Skeletal muscle tissue (tissue), 4 donors: ENCODE results near the gene MRPL51. TPM values are rescaled to one million over a fixed set of nuclear protein-coding genes. Genes with fewer than 3 reads are reported as not detected.

ENCODE experiments used
- H3K27ac ChIP-seq: one replicate; pipeline ENCODE4 v1.7.0; 2013; ENCODE audit warnings: mild to moderate bottlenecking, low read depth, low read length, inconsistent platforms
- H3K27me3 ChIP-seq, 3 donors: one replicate each; pipeline ENCODE4 v1.7.0; 2013; ENCODE audit warnings: low read length in 3 of 3; ENCODE audit not compliant: control insufficient read depth in 3 of 3, insufficient read depth in 3 of 3
- H3K36me3 ChIP-seq, 3 donors: one replicate each; pipeline ENCODE4 v1.7.0; 2013; ENCODE audit warnings: low read length in 3 of 3; ENCODE audit not compliant: control insufficient read depth in 3 of 3, insufficient read depth in 3 of 3
- H3K4me1 ChIP-seq, 3 donors: one replicate each; pipeline ENCODE4 v1.7.0; 2013; ENCODE audit warnings: low read length in 3 of 3, mild to moderate bottlenecking in 3 of 3; ENCODE audit not compliant: control insufficient read depth in 3 of 3, insufficient read depth in 3 of 3
- H3K4me3 ChIP-seq, 3 donors: one replicate each; pipeline ENCODE4 v1.7.0; 2013; ENCODE audit warnings: low read length in 3 of 3
- H3K9ac ChIP-seq, 3 donors: one replicate each; pipeline ENCODE4 v1.7.0; 2013; ENCODE audit warnings: low read length in 3 of 3, mild to moderate bottlenecking in 3 of 3, moderate library complexity in 2 of 3, low read depth in 1 of 3
- H3K9me3 ChIP-seq, 3 donors: one replicate each; pipeline ENCODE4 v1.7.0; 2013; ENCODE audit warnings: low read length in 3 of 3; ENCODE audit not compliant: control insufficient read depth in 3 of 3
- total RNA-seq: library from RNA; depleted of rRNA; stranded (reverse); fragments of >200 nt; gene quantifications from one replicate; pipeline ENCODE4 v1.2.3, GENCODE V29; 2014
- donor health status: Osteomylitis.

Gene MRPL51
- total RNA-seq, 1 donor from 2014 or later: 141 TPM

DNA sequence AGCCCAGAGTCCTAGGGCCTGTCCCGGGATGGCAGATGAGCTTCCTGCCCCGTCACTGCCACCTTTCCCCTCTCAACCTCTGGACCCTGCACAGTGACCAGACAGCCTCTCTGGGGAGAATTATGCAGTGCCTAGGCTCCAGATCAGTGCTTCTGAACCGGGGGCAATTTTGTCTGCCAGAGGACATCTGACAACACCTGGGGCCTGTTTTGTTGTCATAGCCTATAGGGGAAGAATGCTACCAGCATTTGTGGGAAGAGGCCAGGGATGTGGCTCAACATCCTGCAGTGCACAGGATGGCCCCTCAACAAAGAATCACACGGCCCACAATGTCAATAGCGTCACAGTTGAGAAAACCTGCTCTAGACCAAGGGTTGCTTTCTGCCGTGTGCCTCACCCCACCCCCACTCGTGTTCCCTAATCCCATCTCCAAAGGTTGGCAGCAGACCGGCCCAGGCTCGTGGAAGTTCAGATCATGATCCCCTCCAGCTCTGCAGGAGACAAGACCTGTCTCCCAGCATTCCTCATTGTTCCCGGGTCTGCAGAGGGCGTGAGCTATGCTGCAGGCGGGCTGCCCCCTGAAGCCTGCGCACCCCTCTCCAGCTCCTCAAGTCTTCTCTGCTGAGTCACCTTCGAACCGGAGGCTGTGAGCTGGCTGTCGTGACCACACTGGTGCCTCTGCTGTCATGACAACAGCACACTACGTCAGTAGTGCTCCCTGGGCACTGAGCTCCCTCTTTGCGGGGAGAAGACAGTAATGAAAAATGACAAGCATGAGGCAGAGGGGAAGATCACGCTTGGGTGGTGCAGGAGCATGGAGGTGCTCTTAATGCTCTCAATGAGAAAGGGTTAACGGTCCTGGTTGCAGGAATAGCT, 39.2 kb upstream of the MRPL51 start:
- H3K36me3 ChIP-seq: peaks cover 52 to 60% (median 58%) of the 10 kb centered on the region in 3 donors
- H3K27me3 ChIP-seq: no peaks in the 10 kb centered on the region
- H3K9me3 ChIP-seq: no peaks in the 10 kb centered on the region
- peaks cover 41 to 54% (median 45%) of the 10 kb centered on the region in 3 donors for H3K4me1 ChIP-seq
- peak overlapping the region; percentile 93 to 99 (median 98) for H3K9ac ChIP-seq
- H3K27ac ChIP-seq: peak overlapping the region; percentile 97
- H3K4me3 ChIP-seq: peak overlapping the region; percentile 81 to 96 (median 96)

DNA sequence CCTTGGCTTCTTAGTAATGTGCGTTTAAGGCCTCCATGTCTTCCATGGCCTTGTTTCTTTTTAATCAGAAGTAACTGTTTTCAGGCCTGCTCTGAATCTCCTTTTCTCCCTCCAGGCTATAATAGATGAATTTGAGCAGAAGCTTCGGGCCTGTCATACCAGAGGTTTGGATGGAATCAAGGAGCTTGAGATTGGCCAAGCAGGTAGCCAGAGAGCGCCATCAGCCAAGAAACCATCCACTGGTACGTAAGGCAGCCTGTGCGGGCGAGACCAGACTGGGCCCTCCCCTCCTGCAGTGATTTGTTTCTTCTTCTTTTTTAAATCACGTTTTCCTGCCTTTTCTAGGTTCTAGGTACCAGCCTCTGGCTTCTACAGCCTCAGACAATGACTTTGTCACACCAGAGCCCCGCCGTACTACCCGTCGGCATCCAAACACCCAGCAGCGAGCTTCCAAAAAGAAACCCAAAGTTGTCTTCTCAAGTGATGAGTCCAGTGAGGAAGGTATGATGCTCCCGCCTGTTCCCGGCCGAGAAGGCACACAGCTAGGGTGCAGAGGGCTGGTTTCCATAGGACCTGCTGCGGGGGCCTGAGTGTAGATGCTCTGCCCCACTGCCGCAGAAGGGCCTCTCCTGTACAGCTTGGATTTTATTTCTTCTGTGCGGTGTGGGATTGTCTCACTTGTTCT, 37.7 kb upstream of the MRPL51 start:
- Histone ChIP-seq H3K36me3 (peaks cover 53 to 60% (median 60%) of the 10 kb centered on the region in 3 donors), H3K9ac (no peak overlapping the region), H3K9me3 (no peaks in the 10 kb centered on the region), H3K4me1 (peaks cover 25 to 39% (median 29%) of the 10 kb centered on the region in 3 donors), H3K27ac (no peak overlapping the region), H3K27me3 (no peaks in the 10 kb centered on the region), H3K4me3 (no peak overlapping the region)

DNA sequence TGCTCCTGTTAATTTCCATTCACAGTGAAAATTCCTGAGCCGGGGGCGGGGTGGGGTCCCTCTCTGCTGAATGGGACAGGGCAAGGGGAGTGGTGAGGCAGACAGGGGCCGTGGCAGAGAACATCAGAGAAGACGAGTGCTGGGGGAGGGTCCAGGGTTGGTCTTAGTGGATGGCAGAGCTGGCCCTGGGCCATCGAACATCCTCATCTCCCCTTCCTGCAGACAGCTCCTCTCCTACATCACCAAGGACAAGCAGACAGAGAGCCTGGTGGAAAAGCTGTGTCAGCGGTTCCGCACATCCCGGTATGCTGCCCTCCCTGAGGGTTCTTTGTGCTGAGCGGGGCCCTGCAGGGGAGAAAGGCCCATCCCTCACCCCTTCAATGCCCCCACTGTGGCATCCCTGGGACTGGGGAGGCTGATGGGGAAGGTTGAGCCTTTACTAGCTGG, 36.3 kb upstream of the MRPL51 start:
- no peak overlapping the region for H3K4me3 ChIP-seq
- no peaks in the 10 kb centered on the region for H3K9me3 ChIP-seq
- peak overlapping the region in 1 of 3 donors; percentile 33 for H3K9ac ChIP-seq
- H3K27me3 ChIP-seq: no peaks in the 10 kb centered on the region
- H3K4me1 ChIP-seq: peaks cover 21 to 29% (median 25%) of the 10 kb centered on the region in 3 donors
- no peak overlapping the region for H3K27ac ChIP-seq
- peaks cover 58 to 66% (median 65%) of the 10 kb centered on the region in 3 donors for H3K36me3 ChIP-seq

DNA sequence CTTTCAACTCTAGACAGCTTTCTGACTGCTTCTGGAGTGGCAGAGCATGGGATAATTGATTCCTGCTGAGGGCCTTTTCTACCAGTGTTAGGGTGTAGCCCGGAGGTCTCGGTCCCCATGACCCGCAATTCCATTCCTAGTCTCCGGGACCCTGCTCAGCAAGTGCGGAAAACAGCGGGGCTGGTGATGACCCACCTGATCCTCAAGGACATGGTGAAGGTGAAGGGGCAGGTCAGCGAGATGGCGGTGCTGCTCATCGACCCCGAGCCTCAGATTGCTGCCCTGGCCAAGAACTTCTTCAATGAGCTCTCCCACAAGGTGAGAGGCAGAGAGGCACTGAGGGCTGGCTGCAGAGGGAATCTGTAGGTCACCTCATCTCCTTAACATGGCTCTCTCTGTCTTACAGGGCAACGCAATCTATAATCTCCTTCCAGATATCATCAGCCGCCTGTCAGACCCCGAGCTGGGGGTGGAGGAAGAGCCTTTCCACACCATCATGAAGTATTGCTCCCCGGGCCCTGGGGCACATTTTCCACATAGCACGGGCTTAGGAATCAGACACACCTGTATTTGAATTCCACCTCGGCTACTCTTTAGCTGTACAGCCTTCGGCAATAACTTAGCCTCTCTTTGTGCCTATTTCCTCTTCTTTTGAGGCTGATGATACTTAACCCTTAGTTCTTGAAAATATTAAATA, 35.6 kb upstream of the MRPL51 start:
- Histone ChIP-seq H3K4me3 (no peak overlapping the region), H3K36me3 (peaks cover 61 to 71% (median 71%) of the 10 kb centered on the region in 3 donors), H3K27me3 (no peaks in the 10 kb centered on the region), H3K9me3 (no peaks in the 10 kb centered on the region), H3K9ac (peak overlapping the region in 1 of 3 donors; percentile 16), H3K27ac (no peak overlapping the region), H3K4me1 (peaks cover 21 to 24% (median 22%) of the 10 kb centered on the region in 3 donors)

DNA sequence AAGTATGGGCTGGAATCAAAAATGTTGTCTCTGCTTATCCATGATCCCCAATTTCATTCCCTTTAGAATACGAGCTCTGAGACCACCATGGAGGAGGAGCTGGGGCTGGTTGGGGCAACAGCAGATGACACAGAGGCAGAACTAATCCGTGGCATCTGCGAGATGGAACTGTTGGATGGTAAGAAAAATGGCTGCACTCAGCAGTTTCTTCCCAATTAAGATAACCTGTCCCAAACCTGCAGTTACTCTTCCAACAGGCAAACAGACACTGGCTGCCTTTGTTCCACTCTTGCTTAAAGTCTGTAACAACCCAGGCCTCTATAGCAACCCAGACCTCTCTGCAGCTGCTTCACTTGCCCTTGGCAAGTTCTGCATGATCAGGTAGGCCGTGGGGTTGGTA, 34.6 kb upstream of the MRPL51 start:
- no peaks in the 10 kb centered on the region for H3K9me3 ChIP-seq
- H3K36me3 ChIP-seq: peaks cover 66 to 79% (median 76%) of the 10 kb centered on the region in 3 donors
- peaks cover 11 to 15% (median 12%) of the 10 kb centered on the region in 3 donors for H3K4me1 ChIP-seq
- no peak overlapping the region for H3K27ac ChIP-seq
- no peak overlapping the region for H3K9ac ChIP-seq
- no peak overlapping the region for H3K4me3 ChIP-seq
- H3K27me3 ChIP-seq: no peaks in the 10 kb centered on the region

DNA sequence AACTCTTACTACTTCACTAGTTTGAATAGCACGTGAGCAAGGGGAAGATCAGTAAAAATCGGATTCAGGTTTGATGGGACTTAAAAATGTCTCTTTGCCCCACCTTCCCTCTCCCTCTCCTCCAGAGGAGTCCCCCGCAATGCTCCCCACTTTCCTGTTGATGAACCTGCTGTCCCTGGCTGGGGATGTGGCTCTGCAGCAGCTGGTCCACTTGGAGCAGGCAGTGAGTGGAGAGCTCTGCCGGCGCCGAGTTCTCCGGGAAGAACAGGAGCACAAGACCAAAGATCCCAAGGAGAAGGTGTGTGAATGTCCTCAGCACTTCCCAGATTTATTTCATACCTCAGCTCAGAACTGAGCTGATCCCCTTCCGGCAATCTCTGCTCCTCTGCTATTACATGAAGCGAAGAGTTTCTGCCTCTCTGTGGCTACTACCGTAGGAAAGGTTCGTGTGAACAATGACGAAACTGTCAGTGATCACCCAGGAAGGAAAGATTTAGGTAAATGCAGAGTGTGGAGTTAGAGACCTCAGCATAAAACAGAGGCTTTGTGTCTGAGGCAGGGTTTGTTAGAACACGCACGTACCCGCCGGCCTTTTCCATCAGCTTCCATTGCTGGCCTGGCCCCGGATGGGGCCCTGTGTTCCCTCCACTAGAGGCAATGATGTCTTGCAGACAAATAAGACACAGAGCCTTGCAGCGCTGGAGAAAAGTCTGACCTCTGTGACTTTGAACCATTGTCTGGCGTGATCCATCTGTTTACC, 33.9 kb upstream of the MRPL51 start:
- peaks cover 4 to 8% (median 5%) of the 10 kb centered on the region in 3 donors for H3K4me1 ChIP-seq
- H3K9ac ChIP-seq: no peak overlapping the region
- H3K36me3 ChIP-seq: peaks cover 72 to 85% (median 79%) of the 10 kb centered on the region in 3 donors
- no peaks in the 10 kb centered on the region for H3K9me3 ChIP-seq
- H3K27ac ChIP-seq: no peak overlapping the region
- no peak overlapping the region for H3K4me3 ChIP-seq
- no peaks in the 10 kb centered on the region for H3K27me3 ChIP-seq

DNA sequence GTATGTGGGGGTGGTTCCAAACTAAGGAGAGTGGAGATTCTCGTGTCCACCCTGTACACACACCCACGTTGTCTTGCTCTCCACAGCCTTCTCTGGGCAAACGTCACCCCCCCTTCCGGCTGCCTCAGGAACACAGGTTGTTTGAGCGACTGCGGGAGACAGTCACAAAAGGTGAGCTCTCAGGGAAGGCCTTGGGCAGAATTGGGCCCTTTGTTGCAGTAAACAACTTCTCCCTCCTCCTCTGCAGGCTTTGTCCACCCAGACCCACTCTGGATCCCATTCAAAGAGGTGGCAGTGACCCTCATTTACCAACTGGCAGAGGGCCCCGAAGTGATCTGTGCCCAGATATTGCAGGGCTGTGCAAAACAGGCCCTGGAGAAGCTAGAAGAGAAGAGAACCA, 33.1 kb upstream of the MRPL51 start:
- no peaks in the 10 kb centered on the region for H3K9me3 ChIP-seq
- H3K27ac ChIP-seq: no peak overlapping the region
- no peak overlapping the region for H3K9ac ChIP-seq
- peaks cover 78 to 92% (median 85%) of the 10 kb centered on the region in 3 donors for H3K36me3 ChIP-seq
- H3K27me3 ChIP-seq: no peaks in the 10 kb centered on the region
- peaks cover 0 to 3% (median 0%) of the 10 kb centered on the region in 3 donors for H3K4me1 ChIP-seq
- H3K4me3 ChIP-seq: no peak overlapping the region

DNA sequence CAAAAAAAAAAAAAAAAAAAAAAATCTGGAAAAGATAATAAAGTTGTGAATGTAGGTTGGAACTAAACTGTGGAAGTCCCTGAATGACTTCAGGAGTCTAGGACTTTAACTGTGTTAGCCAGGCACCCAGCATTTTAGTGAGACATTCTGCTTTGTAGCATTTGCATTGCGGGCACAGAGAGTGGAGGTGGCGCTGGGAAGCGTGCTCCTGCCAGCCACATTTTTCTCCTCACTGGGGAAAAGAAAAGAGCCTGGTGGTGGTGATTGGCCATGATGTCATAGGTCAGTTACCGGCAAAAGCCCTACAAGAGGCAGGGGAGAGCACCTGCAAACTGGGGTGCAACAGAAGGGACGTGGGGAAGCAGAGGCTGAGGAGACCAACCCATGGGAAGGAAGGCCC, 31.6 kb upstream of the MRPL51 start:
- Histone ChIP-seq H3K27me3 (no peaks in the 10 kb centered on the region), H3K27ac (no peak overlapping the region), H3K4me3 (no peak overlapping the region), H3K4me1 (no peaks in the 10 kb centered on the region), H3K9me3 (no peaks in the 10 kb centered on the region), H3K36me3 (peaks cover 73 to 90% (median 77%) of the 10 kb centered on the region in 3 donors), H3K9ac (no peak overlapping the region)

- Histone ChIP-seq H3K4me3 (no peak overlapping the region), H3K36me3 (peaks cover 65 to 82% (median 68%) of the 10 kb centered on the region in 3 donors), H3K27ac (no peak overlapping the region), H3K9me3 (no peaks in the 10 kb centered on the region), H3K9ac (no peak overlapping the region), H3K4me1 (no peaks in the 10 kb centered on the region), H3K27me3 (no peaks in the 10 kb centered on the region)
These were observed 30.6 kb upstream of the MRPL51 start for GRCh38 chr12:6523708-6524107.
